IMR-90 (cell line): ENCODE results near the gene RYR2. TPM values are rescaled to one million over a fixed set of nuclear protein-coding genes. Genes with fewer than 3 reads are reported as not detected.

Experiments used
- ATAC-seq: fragments of 200-7000 bp; cut with Tn5 transposase; 2 replicates; pipeline ENCODE4 v1.9.1; 2020; ENCODE audit warnings: low read depth, mild to moderate bottlenecking, moderate library complexity
- BruUV-seq: library from RNA; stranded (reverse); fragments of 400-500 nt; replicated peaks from 2 replicates; lab custom pipeline; 2021; lab: Mats Ljungman, UMichigan
- CTCF ChIA-PET: fragments of 300-600 bp; formaldehyde crosslinking; extraction: SDS; loops from one replicate; lab custom pipeline; 2021; ENCODE audit warnings: antibody characterized with exemption; lab: Yijun Ruan, JAX
- POLR2A ChIA-PET: fragments of 300-600 bp; sonication (Branson Sonifier 250); formaldehyde crosslinking; loops from one replicate; lab custom pipeline; 2022; ENCODE audit warnings: antibody characterized with exemption; ENCODE audit not compliant: unreplicated experiment; lab: Charles Lee
- DNase-seq: peaks from one replicate; pipeline ENCODE4 v3.0.0; 2013
- H2AFZ ChIP-seq: replicated peaks from 2 replicates; pipeline ENCODE3; 2013; ENCODE audit warnings: low read length, mild to moderate bottlenecking; ENCODE audit not compliant: poor library complexity
- H2AK5ac ChIP-seq: 2 replicates; pipeline ENCODE4 v1.6.1; 2013; ENCODE audit warnings: low read depth, low read length, inconsistent platforms
- H2AK9ac ChIP-seq: replicated peaks from 2 replicates; pipeline ENCODE3; 2013; ENCODE audit warnings: mild to moderate bottlenecking, low read depth, low read length, moderate library complexity; ENCODE audit not compliant: poor library complexity
- H2BK120ac ChIP-seq: 2 replicates; pipeline ENCODE4 v1.6.1; 2013; ENCODE audit warnings: low read depth, low read length, inconsistent platforms
- H2BK15ac ChIP-seq: 3 replicates; pipeline ENCODE4 v1.6.1; 2013; ENCODE audit warnings: low read depth, low read length, inconsistent platforms
- H2BK20ac ChIP-seq: 2 replicates; pipeline ENCODE4 v1.6.1; 2013; ENCODE audit warnings: low read depth, mild to moderate bottlenecking, inconsistent platforms, low read length, moderate library complexity
- H2BK5ac ChIP-seq: 2 replicates; pipeline ENCODE4 v1.6.1; 2013; ENCODE audit warnings: mild to moderate bottlenecking, low read depth, low read length, inconsistent platforms; ENCODE audit not compliant: poor library complexity, severe bottlenecking
- H3K14ac ChIP-seq: replicated peaks from 2 replicates; pipeline ENCODE4 v1.6.1; 2013; ENCODE audit warnings: low read depth, low read length, inconsistent platforms
- H3K18ac ChIP-seq: 2 replicates; pipeline ENCODE4 v1.6.1; 2013; ENCODE audit warnings: low read depth, low read length, control low read depth
- H3K23ac ChIP-seq: 2 replicates; pipeline ENCODE4 v1.6.1; 2013; ENCODE audit warnings: low read depth, low read length, inconsistent platforms
- H3K27ac ChIP-seq: 2 replicates; pipeline ENCODE4 v1.5.1; 2013; ENCODE audit warnings: mild to moderate bottlenecking, control low read depth, low read length; ENCODE audit not compliant: insufficient read depth
- H3K27me3 ChIP-seq: 2 replicates; pipeline ENCODE4 v1.6.1; 2013; ENCODE audit warnings: low read length; ENCODE audit not compliant: control insufficient read depth, insufficient read depth
- H3K36me3 ChIP-seq: 2 replicates; pipeline ENCODE4 v1.6.1; 2013; ENCODE audit warnings: low read length, mixed read lengths; ENCODE audit not compliant: control insufficient read depth, insufficient read depth
- H3K4ac ChIP-seq: 2 replicates; pipeline ENCODE4 v1.6.1; 2013; ENCODE audit warnings: low read depth, low read length, inconsistent platforms
- H3K4me1 ChIP-seq: 2 replicates; pipeline ENCODE4 v1.6.1; 2013; ENCODE audit warnings: low read length, mixed read lengths; ENCODE audit not compliant: control insufficient read depth, insufficient read depth
- H3K4me2 ChIP-seq: 2 replicates; pipeline ENCODE4 v1.6.1; 2013; ENCODE audit warnings: low read depth, mild to moderate bottlenecking, control low read depth, low read length, moderate library complexity
- H3K4me3 ChIP-seq: 2 replicates; pipeline ENCODE4 v1.5.1; 2013; ENCODE audit warnings: low read depth, mild to moderate bottlenecking, control low read depth, low read length, moderate library complexity; ENCODE audit not compliant: insufficient read depth
- H3K56ac ChIP-seq: 2 replicates; pipeline ENCODE4 v1.6.1; 2013; ENCODE audit warnings: low read length, inconsistent platforms; ENCODE audit not compliant: insufficient read depth; ENCODE audit errors: extremely low read depth
- H3K79me1 ChIP-seq, 2 experiments: 2 replicates each; pipeline ENCODE4 v1.6.1; 2013; ENCODE audit warnings: low read length in 2 of 2, inconsistent platforms in 1 of 2, low read depth in 1 of 2
- H3K9ac ChIP-seq: 2 replicates; pipeline ENCODE4 v1.6.1; 2013; ENCODE audit warnings: low read depth, low read length, control low read depth
- H3K9me1 ChIP-seq: 2 replicates; pipeline ENCODE4 v1.6.1; 2013; ENCODE audit warnings: low read length, inconsistent platforms; ENCODE audit not compliant: insufficient read depth
- H3K9me3 ChIP-seq: 2 replicates; pipeline ENCODE4 v1.6.1; 2013; ENCODE audit warnings: low read length; ENCODE audit not compliant: control insufficient read depth, insufficient read depth
- H4K20me1 ChIP-seq: 2 replicates; pipeline ENCODE4 v1.6.1; 2013; ENCODE audit warnings: low read length, inconsistent platforms; ENCODE audit not compliant: insufficient read depth
- H4K5ac ChIP-seq: 2 replicates; pipeline ENCODE4 v1.6.1; 2013; ENCODE audit warnings: mild to moderate bottlenecking, low read depth, low read length, control low read depth
- H4K8ac ChIP-seq, 2 experiments: 2 replicates each; pipeline ENCODE4 v1.6.1; 2013; ENCODE audit warnings: low read depth in 2 of 2, low read length in 2 of 2, control low read depth in 1 of 2, inconsistent platforms in 1 of 2
- H4K91ac ChIP-seq: 2 replicates; pipeline ENCODE4 v1.6.1; 2013; ENCODE audit warnings: low read depth, low read length, inconsistent platforms; ENCODE audit not compliant: insufficient read depth
- BHLHE40 ChIP-seq: fragments of 150-350 bp; IDR thresholded peaks from 2 replicates; pipeline ENCODE4 v1.6.1; 2016; ENCODE audit warnings: mild to moderate bottlenecking, low read depth, low read length
- FOS ChIP-seq: fragments of 150-350 bp; IDR thresholded peaks from 2 replicates; pipeline ENCODE4 v1.6.1; 2016; ENCODE audit warnings: low read depth, low read length
- MAFK ChIP-seq: IDR thresholded peaks from 2 replicates; pipeline ENCODE4 v1.6.1; 2012; ENCODE audit warnings: low read depth, low read length, improper control_type of control experiment
- MAZ ChIP-seq: IDR thresholded peaks from 2 replicates; pipeline ENCODE4 v1.6.1; 2012; ENCODE audit warnings: low read depth, mild to moderate bottlenecking, low read length, improper control_type of control experiment, moderate library complexity, borderline replicate concordance
- MXI1 ChIP-seq: IDR thresholded peaks from 2 replicates; pipeline ENCODE4 v1.6.1; 2012; ENCODE audit warnings: low read depth, mild to moderate bottlenecking, low read length, moderate library complexity, borderline replicate concordance
- NFE2L2 ChIP-seq: fragments of 150-350 bp; IDR thresholded peaks from 2 replicates; pipeline ENCODE4 v1.6.1; 2016; ENCODE audit warnings: low read depth, mild to moderate bottlenecking, low read length
- POLR2A ChIP-seq: IDR thresholded peaks from 2 replicates; pipeline ENCODE4 v1.6.1; 2012; ENCODE audit warnings: mild to moderate bottlenecking, low read depth, low read length
- RAD21 ChIP-seq: IDR thresholded peaks from 2 replicates; pipeline ENCODE4 v1.6.1; 2012; ENCODE audit warnings: low read length, improper control_type of control experiment
- RFX5 ChIP-seq: IDR thresholded peaks from 2 replicates; pipeline ENCODE4 v1.8.0; 2012; ENCODE audit warnings: low read depth, mild to moderate bottlenecking, low read length, moderate library complexity
- SMC3 ChIP-seq: fragments of 150-350 bp; IDR thresholded peaks from 2 replicates; pipeline ENCODE4 v1.6.1; 2016; ENCODE audit warnings: low read depth, mild to moderate bottlenecking, antibody characterized with exemption, low read length, moderate library complexity
- whole genome bisulfite sequencing, 2 experiments: methylation state at CpG; one replicate each; pipeline versions ENCODE4 v1.1.5 to v1.1.7; 2013; ENCODE audit warnings: missing lambda C conversion rate in 2 of 2; ENCODE audit not compliant: insufficient read length in 1 of 2; ENCODE audit errors: extremely low coverage in 2 of 2; 5-methylcytosine and 5-hydroxymethylcytosine counted together
- dilution Hi-C: fragments of 300-500 bp; cut with HindIII; formaldehyde crosslinking; loops from one replicate; pipeline ENCODE4 v1.14.3; 2018; ENCODE audit warnings: low sequenced_read_pairs; ENCODE audit not compliant: unreplicated experiment
- in situ Hi-C: fragments of 300-500 bp; cut with MboI; formaldehyde crosslinking; loops from 3 replicates; pipeline ENCODE4 v1.14.3; 2019; ENCODE audit warnings: low sequenced_read_pairs, inconsistent platforms, mixed read lengths
- intact Hi-C: fragments of 100-400 bp; cut with micrococcal nuclease; formaldehyde crosslinking; loops from 2 replicates; pipeline ENCODE4 v1.10.0; 2022
- polyA plus RNA-seq, 3 experiments: library from polyadenylated mRNA; depleted of rRNA; stranded (reverse); fragments of >200 nt; gene quantifications; 2 replicates each; pipeline ENCODE4 v1.2.3, GENCODE V29; 2012; ENCODE audit warnings: low replicate concordance in 1 of 3
- total RNA-seq: library from RNA; depleted of rRNA; stranded (reverse); fragments of >200 nt; gene quantifications from 2 replicates; pipeline ENCODE4 v1.2.3, GENCODE V29; 2012
- TF ChIP-seq, protein P1 (sequence below): conservative IDR thresholded peaks from 2 replicates; pipeline ENCODE4 v1.5.1; 2012; ENCODE audit warnings: mild to moderate bottlenecking, low read depth, low read length, improper control_type of control experiment
- TF ChIP-seq, protein P2 (sequence below): fragments of 150-350 bp; IDR thresholded peaks from 2 replicates; pipeline ENCODE4 v1.6.1; 2017; ENCODE audit warnings: mild to moderate bottlenecking, antibody characterized with exemption, low read length, low read depth

Gene RYR2
- total and polyA plus RNA-seq, 2 of the 4 experiments (the other 2 are of a cell fraction) = not detected

DNA sequence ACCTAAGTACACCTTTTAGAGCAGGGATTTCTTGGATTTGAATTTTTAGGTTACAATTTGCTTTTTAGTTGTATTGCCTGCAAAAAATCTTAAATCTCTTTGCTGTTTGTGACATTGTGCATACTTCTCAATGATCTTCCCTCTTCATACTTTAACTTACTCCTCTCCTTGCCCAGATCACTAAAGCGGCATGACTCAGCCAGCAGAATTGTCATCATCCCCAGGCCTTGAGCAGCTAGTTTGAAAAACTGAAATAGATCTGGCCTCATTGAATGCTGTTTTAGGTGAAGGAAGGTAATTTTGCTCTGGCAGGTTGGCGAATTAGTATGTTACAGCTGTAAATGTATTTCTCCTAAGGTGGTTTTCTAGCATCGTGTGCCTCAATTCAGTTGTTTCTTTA lies 145.9 kb downstream of the RYR2 start:
- dilution Hi-C loops = no loop called here
- Histone ChIP-seq H3K23ac (no peak overlapping the region), H2AK5ac (no peak overlapping the region), H3K9me3 (peaks cover 5% of the 10 kb centered on the region), H2BK15ac (no peak overlapping the region), H3K36me3 (no peaks in the 10 kb centered on the region), H3K9me1 (no peaks in the 10 kb centered on the region), H3K27me3 (no peaks in the 10 kb centered on the region), H3K27ac (no peak overlapping the region), H3K4ac (no peak overlapping the region), H3K4me1 (no peaks in the 10 kb centered on the region), H3K4me2 (no peak overlapping the region), H3K9ac (no peak overlapping the region), H4K91ac (no peak overlapping the region), H3K79me1 (no peaks in the 10 kb centered on the region), H3K14ac (no peak overlapping the region), H3K4me3 (no peak overlapping the region), H3K56ac (no peak overlapping the region), H2BK5ac (no peak overlapping the region), H4K5ac (no peak overlapping the region), H4K20me1 (no peaks in the 10 kb centered on the region), H2AFZ (no peak overlapping the region), H3K18ac (no peak overlapping the region), H2BK120ac (no peak overlapping the region), H4K8ac (no peak overlapping the region), H2AK9ac (no peak overlapping the region), H2BK20ac (no peak overlapping the region)
- CTCF ChIA-PET = no interaction called here
- no peak for DNase-seq
- in situ Hi-C loops = no loop called here
- POLR2A ChIA-PET = no interaction called here
- intact Hi-C loops = no loop called here
- no TSS peak for BruUV-seq
- WGBS, 2 experiments = no CpG with 5 or more reads among the region's 3 CpGs
- no peak for ATAC-seq
- TF ChIP-seq, protein P1, sequence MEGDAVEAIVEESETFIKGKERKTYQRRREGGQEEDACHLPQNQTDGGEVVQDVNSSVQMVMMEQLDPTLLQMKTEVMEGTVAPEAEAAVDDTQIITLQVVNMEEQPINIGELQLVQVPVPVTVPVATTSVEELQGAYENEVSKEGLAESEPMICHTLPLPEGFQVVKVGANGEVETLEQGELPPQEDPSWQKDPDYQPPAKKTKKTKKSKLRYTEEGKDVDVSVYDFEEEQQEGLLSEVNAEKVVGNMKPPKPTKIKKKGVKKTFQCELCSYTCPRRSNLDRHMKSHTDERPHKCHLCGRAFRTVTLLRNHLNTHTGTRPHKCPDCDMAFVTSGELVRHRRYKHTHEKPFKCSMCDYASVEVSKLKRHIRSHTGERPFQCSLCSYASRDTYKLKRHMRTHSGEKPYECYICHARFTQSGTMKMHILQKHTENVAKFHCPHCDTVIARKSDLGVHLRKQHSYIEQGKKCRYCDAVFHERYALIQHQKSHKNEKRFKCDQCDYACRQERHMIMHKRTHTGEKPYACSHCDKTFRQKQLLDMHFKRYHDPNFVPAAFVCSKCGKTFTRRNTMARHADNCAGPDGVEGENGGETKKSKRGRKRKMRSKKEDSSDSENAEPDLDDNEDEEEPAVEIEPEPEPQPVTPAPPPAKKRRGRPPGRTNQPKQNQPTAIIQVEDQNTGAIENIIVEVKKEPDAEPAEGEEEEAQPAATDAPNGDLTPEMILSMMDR = no peak
- no peak for TF ChIP-seq POLR2A
- TF ChIP-seq MAZ = no peak
- no peak for TF ChIP-seq FOS
- TF ChIP-seq, protein P2, sequence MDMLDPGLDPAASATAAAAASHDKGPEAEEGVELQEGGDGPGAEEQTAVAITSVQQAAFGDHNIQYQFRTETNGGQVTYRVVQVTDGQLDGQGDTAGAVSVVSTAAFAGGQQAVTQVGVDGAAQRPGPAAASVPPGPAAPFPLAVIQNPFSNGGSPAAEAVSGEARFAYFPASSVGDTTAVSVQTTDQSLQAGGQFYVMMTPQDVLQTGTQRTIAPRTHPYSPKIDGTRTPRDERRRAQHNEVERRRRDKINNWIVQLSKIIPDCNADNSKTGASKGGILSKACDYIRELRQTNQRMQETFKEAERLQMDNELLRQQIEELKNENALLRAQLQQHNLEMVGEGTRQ = no peak
- no peak for TF ChIP-seq RFX5
- TF ChIP-seq SMC3 = no peak
- TF ChIP-seq RAD21 = no peak
- no peak for TF ChIP-seq MAFK
- no peak for TF ChIP-seq MXI1
- TF ChIP-seq BHLHE40 = no peak
- TF ChIP-seq NFE2L2 = no peak
